Neuronal stem cell (in vitro differentiated cells): Measurements from ENCODE around the gene RNF212.

Experiments used
- DNase-seq: peaks from one replicate; pipeline ENCODE4 v3.0.0-alpha.2; 2013; ENCODE audit warnings: low spot score
- H2AFZ ChIP-seq: one replicate; pipeline ENCODE4 v1.6.1; 2013; ENCODE audit warnings: mild to moderate bottlenecking, low read length, inconsistent platforms
- H2AK5ac ChIP-seq: 2 replicates; pipeline ENCODE4 v1.6.1; 2013; ENCODE audit warnings: low read depth, mild to moderate bottlenecking, inconsistent platforms, low read length, moderate library complexity, mixed read lengths
- H2BK120ac ChIP-seq: 2 replicates; pipeline ENCODE4 v1.6.1; 2013; ENCODE audit warnings: low read depth, mild to moderate bottlenecking, inconsistent platforms, low read length, moderate library complexity, mixed read lengths
- H2BK12ac ChIP-seq: one replicate; pipeline ENCODE4 v1.6.1; 2013; ENCODE audit warnings: low read length, inconsistent platforms
- H2BK15ac ChIP-seq: 2 replicates; pipeline ENCODE4 v1.6.1; 2013; ENCODE audit warnings: mild to moderate bottlenecking, low read length, inconsistent platforms, mixed read lengths
- H2BK5ac ChIP-seq: one replicate; pipeline ENCODE4 v1.6.1; 2013; ENCODE audit warnings: inconsistent platforms, mild to moderate bottlenecking, low read length, moderate library complexity
- H3K14ac ChIP-seq: one replicate; pipeline ENCODE4 v1.6.1; 2013; ENCODE audit warnings: low read length, inconsistent platforms
- H3K18ac ChIP-seq: 2 replicates; pipeline ENCODE4 v1.6.1; 2013; ENCODE audit warnings: low read length, inconsistent platforms
- H3K23ac ChIP-seq: 2 replicates; pipeline ENCODE4 v1.6.1; 2013; ENCODE audit warnings: low read depth, mild to moderate bottlenecking, mixed read lengths, low read length, inconsistent platforms; ENCODE audit not compliant: poor library complexity
- H3K27ac ChIP-seq: replicated peaks from 3 replicates; pipeline ENCODE4 v1.5.1; 2013; ENCODE audit warnings: low read length, inconsistent platforms
- H3K27me3 ChIP-seq, 3 experiments: 2 replicates each; pipeline ENCODE4 v1.6.1; 2013; ENCODE audit warnings: low read length in 3 of 3, mild to moderate bottlenecking in 2 of 3, inconsistent platforms in 1 of 3, low read depth in 1 of 3, mixed read lengths in 1 of 3, moderate library complexity in 1 of 3; ENCODE audit not compliant: control insufficient read depth in 3 of 3, insufficient read depth in 3 of 3
- H3K36me3 ChIP-seq, 2 donors: replicated peaks in 1 of 2; 2 replicates each; pipeline ENCODE4 v1.6.1; 2013; ENCODE audit warnings: low read length in 2 of 2; ENCODE audit not compliant: control insufficient read depth in 2 of 2, insufficient read depth in 2 of 2
- H3K4ac ChIP-seq: 2 replicates; pipeline ENCODE4 v1.6.1; 2013; ENCODE audit warnings: inconsistent platforms, mild to moderate bottlenecking, low read length, moderate library complexity
- H3K4me1 ChIP-seq, 2 donors: 1 replicate in 1 of 2; 2 replicates in 1 of 2; pipeline ENCODE4 v1.6.1; 2013; ENCODE audit warnings: low read length in 2 of 2, low read depth in 1 of 2; ENCODE audit not compliant: control insufficient read depth in 2 of 2, insufficient read depth in 1 of 2
- H3K4me2 ChIP-seq: one replicate; pipeline ENCODE4 v1.6.1; 2013; ENCODE audit warnings: mild to moderate bottlenecking, low read length, inconsistent platforms; ENCODE audit not compliant: insufficient read depth, poor library complexity, severe bottlenecking
- H3K4me3 ChIP-seq, 2 donors: 2 replicates each; pipeline ENCODE4 v1.5.1; 2013; ENCODE audit warnings: low read length in 2 of 2, mild to moderate bottlenecking in 2 of 2, inconsistent platforms in 1 of 2, moderate library complexity in 1 of 2
- H3K79me1 ChIP-seq: one replicate; pipeline ENCODE4 v1.6.1; 2013; ENCODE audit warnings: low read depth, mild to moderate bottlenecking, inconsistent platforms, low read length, moderate library complexity
- H3K9ac ChIP-seq: one replicate; pipeline ENCODE4 v1.6.1; 2013; ENCODE audit warnings: mild to moderate bottlenecking, low read depth, low read length, inconsistent platforms; ENCODE audit not compliant: poor library complexity
- H3K9me3 ChIP-seq, 2 donors: replicated peaks in 1 of 2; 2 replicates each; pipeline versions ENCODE3 to v1.6.1; 2013; ENCODE audit warnings: low read length in 2 of 2, mild to moderate bottlenecking in 2 of 2, inconsistent platforms in 1 of 2, low read depth in 1 of 2, mixed read lengths in 1 of 2, moderate library complexity in 1 of 2; ENCODE audit not compliant: control insufficient read depth in 2 of 2, insufficient read depth in 1 of 2
- H4K8ac ChIP-seq: one replicate; pipeline ENCODE4 v1.6.1; 2013; ENCODE audit warnings: low read depth, mild to moderate bottlenecking, inconsistent platforms, low read length, moderate library complexity
- H4K91ac ChIP-seq: one replicate; pipeline ENCODE4 v1.6.1; 2013; ENCODE audit warnings: low read length, low read depth, mild to moderate bottlenecking, inconsistent platforms; ENCODE audit not compliant: poor library complexity
- WGBS, 2 donors: extraction: QIAGEN DNeasy Blood & Tissue Kit; methylation state at CpG; one replicate each; pipeline ENCODE4 v1.1.7; 2013; ENCODE audit warnings: missing lambda C conversion rate in 2 of 2, mixed read lengths in 1 of 2; ENCODE audit not compliant: insufficient read length in 2 of 2, insufficient replicate concordance in 1 of 2; ENCODE audit errors: extremely low coverage in 2 of 2; 5-methylcytosine and 5-hydroxymethylcytosine counted together

The RNF212 gene

DNA sequence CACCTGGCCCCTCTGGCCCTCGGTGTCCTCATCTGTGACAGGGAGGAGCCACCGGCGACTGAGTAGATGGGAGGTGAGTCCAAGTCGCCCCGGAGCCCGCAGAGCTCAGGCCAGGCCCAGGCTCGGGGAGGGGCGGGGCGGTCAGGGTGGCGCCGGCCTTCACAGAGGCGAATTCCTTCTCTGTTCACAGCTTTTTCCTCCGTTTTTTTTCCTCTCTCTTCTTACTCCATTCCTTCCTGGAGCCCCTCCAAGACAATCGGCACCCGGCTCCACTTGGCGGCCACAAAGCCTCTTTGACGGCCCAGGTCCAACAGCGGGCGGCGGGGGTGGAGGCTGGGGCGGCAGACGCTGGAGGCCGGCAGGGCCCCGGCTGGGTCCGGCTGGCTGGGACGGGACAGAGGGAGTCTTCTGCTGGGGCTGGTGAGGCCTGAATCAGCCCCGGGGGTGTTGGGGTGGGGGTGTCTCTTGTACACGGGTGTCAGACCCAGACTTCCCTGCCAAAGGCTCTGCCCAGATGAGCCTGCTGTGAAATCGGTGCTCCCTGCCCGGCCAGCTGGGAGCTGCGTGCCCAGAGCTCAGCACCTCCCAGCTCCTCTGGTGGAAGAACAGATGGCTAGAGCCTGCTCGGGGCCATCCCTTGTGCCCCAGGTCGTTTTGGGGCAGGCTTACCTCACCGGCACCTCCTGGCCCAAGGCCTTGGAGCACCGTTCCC lies 79.4 kb downstream of the RNF212 start:
- Histone ChIP-seq H2BK5ac (peak overlapping the region; percentile 90), H3K27ac (no peak overlapping the region), H2BK12ac (peak overlapping the region; percentile 94), H3K9ac (peak overlapping the region; percentile 60), H3K4me3 (peak overlapping the region in 1 of 2 donors; percentile 48), H3K36me3 (no peaks in the 10 kb centered on the region), H2AFZ (no peak overlapping the region), H3K4me2 (no peak overlapping the region), H2AK5ac (peak overlapping the region; percentile 100), H3K14ac (peak overlapping the region; percentile 38), H2BK15ac (peak overlapping the region; percentile 96), H2BK120ac (peak overlapping the region; percentile 94), H3K4ac (peak overlapping the region; percentile 89), H3K4me1 (peaks cover 26 to 32% of the 10 kb centered on the region in 2 donors), H3K79me1 (no peaks in the 10 kb centered on the region), H3K23ac (peak overlapping the region; percentile 95), H3K27me3 (peaks cover 0 to 7% (median 0%) of the 10 kb centered on the region in 3 experiments), H4K8ac (no peak overlapping the region), H3K9me3 (no peaks in the 10 kb centered on the region), H4K91ac (peak overlapping the region; percentile 72), H3K18ac (peak overlapping the region; percentile 93)
- no peak for DNase-seq
- no CpG with 5 or more reads among the region's 35 CpGs for WGBS, 2 donors

DNA sequence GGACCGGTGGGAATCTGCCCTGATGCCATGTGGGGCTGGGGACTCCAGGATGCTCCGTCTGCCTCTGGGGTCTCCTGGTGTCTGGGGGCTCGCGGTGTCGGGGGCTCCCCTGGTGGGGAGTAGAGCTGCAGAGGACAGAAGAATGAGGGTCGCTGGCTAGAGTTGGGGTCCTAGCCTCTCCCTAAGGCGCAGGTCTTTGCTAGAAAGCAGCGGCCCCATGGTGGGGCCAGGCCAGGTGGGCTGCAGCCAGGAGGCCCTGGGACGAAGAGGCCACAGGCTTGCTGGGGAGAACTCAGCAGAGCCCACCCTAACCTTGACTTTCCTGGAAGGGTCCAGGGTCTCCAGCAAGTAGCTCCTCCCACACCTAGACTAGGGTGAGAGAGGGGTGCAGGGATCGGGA lies 80.5 kb downstream of the RNF212 start:
- no peak overlapping the region for H4K91ac ChIP-seq
- no peaks in the 10 kb centered on the region for H3K36me3 ChIP-seq
- peaks cover 29 to 33% of the 10 kb centered on the region in 2 donors for H3K4me1 ChIP-seq
- peak overlapping the region; percentile 78 for H3K18ac ChIP-seq
- H3K23ac ChIP-seq: no peak overlapping the region
- H2AFZ ChIP-seq: no peak overlapping the region
- H3K9ac ChIP-seq: no peak overlapping the region
- no peaks in the 10 kb centered on the region for H3K9me3 ChIP-seq
- no peak overlapping the region for H2BK120ac ChIP-seq
- no peak overlapping the region for H3K27ac ChIP-seq
- peaks cover 0 to 7% (median 0%) of the 10 kb centered on the region in 3 experiments for H3K27me3 ChIP-seq
- no peak overlapping the region for H3K4me2 ChIP-seq
- H3K4ac ChIP-seq: peak overlapping the region; percentile 55
- peak overlapping the region; percentile 77 for H2BK5ac ChIP-seq
- peak overlapping the region; percentile 100 for H2AK5ac ChIP-seq
- no peak overlapping the region for H3K14ac ChIP-seq
- no peaks in the 10 kb centered on the region for H3K79me1 ChIP-seq
- no CpG with 5 or more reads among the region's 10 CpGs for WGBS, 2 donors
- H3K4me3 ChIP-seq: no peak overlapping the region
- peak overlapping the region; percentile 30 for H2BK12ac ChIP-seq
- DNase-seq: no peak
- no peak overlapping the region for H4K8ac ChIP-seq
- peak overlapping the region; percentile 96 for H2BK15ac ChIP-seq

DNA sequence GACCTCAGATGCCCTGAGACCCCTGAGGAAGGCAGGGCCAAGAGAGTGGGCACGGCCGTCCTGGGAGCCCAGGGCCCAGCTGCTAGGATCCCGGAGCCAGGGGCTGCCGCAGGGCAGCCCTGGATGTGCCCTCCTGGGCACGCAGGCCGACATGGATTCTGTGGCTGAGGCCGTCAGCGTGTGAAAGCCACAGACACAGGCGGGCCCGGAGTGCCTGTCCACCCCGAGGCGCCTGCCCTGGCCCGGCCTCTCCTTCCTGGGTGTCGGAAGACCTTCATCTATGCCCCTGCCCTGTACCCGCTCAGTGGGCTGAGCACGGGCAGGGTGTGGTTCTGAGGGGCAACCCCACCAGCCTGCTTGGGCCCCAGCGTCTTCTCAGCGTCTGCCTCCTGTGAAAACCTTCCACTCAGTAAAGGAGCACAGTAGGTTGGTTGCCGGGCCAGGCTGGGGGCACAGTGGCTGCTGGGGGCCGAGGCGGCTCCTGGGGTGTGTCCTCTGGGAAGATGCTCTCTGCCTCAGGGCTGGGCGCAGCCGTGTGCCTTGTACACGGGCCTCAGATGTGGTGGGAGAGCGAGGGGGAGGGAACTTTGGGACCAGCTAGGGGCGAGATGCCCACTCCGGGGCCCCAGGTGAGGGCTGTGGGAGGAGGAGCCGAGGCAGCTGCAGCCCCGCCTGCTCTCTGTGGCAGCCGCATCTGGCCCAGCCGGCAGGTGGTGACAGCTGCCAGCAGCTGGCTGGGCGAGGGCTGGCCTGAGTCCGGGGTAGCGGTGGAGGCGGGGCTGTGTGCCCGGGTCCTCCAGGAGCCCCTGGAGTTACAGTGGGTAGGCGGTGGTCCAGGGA lies 81.2 kb downstream of the RNF212 start:
- H3K18ac ChIP-seq: peak overlapping the region; percentile 48
- no CpG with 5 or more reads among the region's 37 CpGs for WGBS, 2 donors
- H3K27me3 ChIP-seq: peaks cover 0 to 7% (median 0%) of the 10 kb centered on the region in 3 experiments
- H3K4ac ChIP-seq: no peak overlapping the region
- no peak overlapping the region for H3K4me3 ChIP-seq
- H3K14ac ChIP-seq: peak overlapping the region; percentile 75
- H3K9ac ChIP-seq: peak overlapping the region; percentile 60
- H3K23ac ChIP-seq: no peak overlapping the region
- no peak for DNase-seq
- no peak overlapping the region for H3K4me2 ChIP-seq
- peak overlapping the region; percentile 100 for H2AK5ac ChIP-seq
- H3K79me1 ChIP-seq: no peaks in the 10 kb centered on the region
- peak overlapping the region; percentile 62 for H2BK5ac ChIP-seq
- H2BK12ac ChIP-seq: peak overlapping the region; percentile 30
- H2BK120ac ChIP-seq: no peak overlapping the region
- H3K9me3 ChIP-seq: no peaks in the 10 kb centered on the region
- H4K91ac ChIP-seq: peak overlapping the region; percentile 89
- H3K36me3 ChIP-seq: no peaks in the 10 kb centered on the region
- peak overlapping the region; percentile 43 for H4K8ac ChIP-seq
- peak overlapping the region; percentile 96 for H2BK15ac ChIP-seq
- H3K27ac ChIP-seq: no peak overlapping the region
- peaks cover 24 to 38% of the 10 kb centered on the region in 2 donors for H3K4me1 ChIP-seq
- H2AFZ ChIP-seq: no peak overlapping the region

DNA sequence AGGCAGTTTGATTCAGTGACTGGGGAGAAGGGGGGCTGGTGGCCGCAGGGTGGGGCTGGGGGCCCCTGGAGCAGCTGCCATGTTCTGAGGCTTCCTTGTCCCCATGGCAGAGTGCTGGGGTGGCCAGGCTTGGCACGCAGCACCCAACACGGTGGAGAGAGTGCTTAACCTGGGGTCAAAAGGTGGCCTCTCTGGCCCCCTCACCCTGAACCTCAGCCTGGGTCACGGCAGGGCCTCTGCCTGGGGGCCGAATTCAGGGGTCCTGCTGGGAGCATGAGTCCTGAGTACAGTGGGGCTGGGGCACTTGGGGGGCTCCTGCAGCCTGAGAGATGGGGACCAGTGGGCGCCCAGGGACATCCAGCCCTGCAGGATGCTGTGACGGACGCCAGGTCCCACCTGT lies 82.0 kb downstream of the RNF212 start:
- peak overlapping the region; percentile 30 for H3K23ac ChIP-seq
- peak overlapping the region; percentile 30 for H2BK12ac ChIP-seq
- no CpG with 5 or more reads among the region's 8 CpGs for WGBS, 2 donors
- H3K27me3 ChIP-seq: peaks cover 0 to 7% (median 0%) of the 10 kb centered on the region in 3 experiments
- H2BK5ac ChIP-seq: peak overlapping the region; percentile 62
- no peak overlapping the region for H4K91ac ChIP-seq
- H3K18ac ChIP-seq: peak overlapping the region; percentile 51
- H3K79me1 ChIP-seq: no peaks in the 10 kb centered on the region
- H3K14ac ChIP-seq: peak overlapping the region; percentile 4
- no peak overlapping the region for H3K27ac ChIP-seq
- no peak overlapping the region for H4K8ac ChIP-seq
- no peak for DNase-seq
- peak overlapping the region; percentile 96 for H2BK15ac ChIP-seq
- no peaks in the 10 kb centered on the region for H3K9me3 ChIP-seq
- no peak overlapping the region for H2AFZ ChIP-seq
- peak overlapping the region; percentile 100 for H2AK5ac ChIP-seq
- H3K36me3 ChIP-seq: peaks cover 0 to 5% of the 10 kb centered on the region in 2 donors
- H3K4ac ChIP-seq: no peak overlapping the region
- H2BK120ac ChIP-seq: no peak overlapping the region
- no peak overlapping the region for H3K4me3 ChIP-seq
- no peak overlapping the region for H3K4me2 ChIP-seq
- peaks cover 15 to 36% of the 10 kb centered on the region in 2 donors for H3K4me1 ChIP-seq
- no peak overlapping the region for H3K9ac ChIP-seq
